Epithelial cell of esophagus (primary cell): ENCODE data around the gene TGFB1I1.

Source experiments
- DNase-seq: peaks from one replicate; pipeline ENCODE4 v3.0.0; 2010; ENCODE audit warnings: low read depth
- H3K4me3 ChIP-seq: 2 replicates; pipeline ENCODE4 v1.5.1; 2011; ENCODE audit warnings: mild to moderate bottlenecking, low read length, control low read depth
- CTCF ChIP-seq: IDR thresholded peaks from 2 replicates; pipeline ENCODE4 v1.5.1; 2011; ENCODE audit warnings: low read depth, mild to moderate bottlenecking, low read length, control low read depth, inconsistent platforms; ENCODE audit not compliant: insufficient read depth; ENCODE audit errors: missing control alignments

The TGFB1I1 gene

GRCh38 chr16:31471875-31472708, at the start of gene TGFB1I1:
TSS of gene TGFB1I1 (plus strand) at chr16:31472152. CDS start at chr16:31472189, 37 bp downstream.
- DNase-seq, result peak; percentile 50
- peak within 1 kb of the TSS; percentile 61 for H3K4me3 ChIP-seq
- TF ChIP-seq CTCF, result no peak

- DNase-seq, result no peak
- TF ChIP-seq CTCF, result no peak
Measured at GRCh38 chr16:31423241-31423640, 48.7 kb upstream of the TGFB1I1 start.

GRCh38 chr16:31423801-31424200, 48.2 kb upstream of the TGFB1I1 start:
- DNase-seq, result no peak
- H3K4me3 ChIP-seq, result no peak overlapping the region
- TF ChIP-seq CTCF, result no peak

More at GRCh38 chr16:31423241-31423640, 48.7 kb upstream of the TGFB1I1 start:
- H3K4me3 ChIP-seq, result no peak overlapping the region

GRCh38 chr16:31427441-31428278, 44.3 kb upstream of the TGFB1I1 start:
- H3K4me3 ChIP-seq, result no peak overlapping the region
- peak; percentile 21 for DNase-seq
- TF ChIP-seq CTCF, result no peak

- DNase-seq, result no peak
- no peak for TF ChIP-seq CTCF
- H3K4me3 ChIP-seq, result no peak within 1 kb of the TSS
Measured at GRCh38 chr16:31428279-31428597, 43.7 kb upstream of the TGFB1I1 start, which contains the start of gene COX6A2. TSS of gene COX6A2 (minus strand) at chr16:31428360. CDS start at chr16:31428325, 35 bp downstream.

- no peak for TF ChIP-seq CTCF
Measured at GRCh38 chr16:31428638-31429247, 43.2 kb upstream of the TGFB1I1 start.

More at GRCh38 chr16:31428638-31429247, 43.2 kb upstream of the TGFB1I1 start:
- H3K4me3 ChIP-seq, result no peak overlapping the region
- DNase-seq, result peak; percentile 60
